Measurements from ENCODE around the gene NAPA. TPM values are rescaled to one million over a fixed set of nuclear protein-coding genes. Genes with fewer than 3 reads are reported as not detected.

Gene NAPA
- total and polyA plus RNA-seq, 7 donors, result 84.9 to 167 (median 97.4) TPM

GRCh38 chr19:47483200-47483599 is 31.7 kb downstream of the NAPA start:
- no peaks in the 10 kb centered on the region for H3K27me3 ChIP-seq

GRCh38 chr19:47481460-47482052 is 33.3 kb downstream of the NAPA start:
- Histone ChIP-seq H3K4me1 (peaks cover 3 to 28% (median 19%) of the 10 kb centered on the region in 4 donors), H3K27ac (no peak overlapping the region), H3K36me3 (peaks cover 0 to 7% (median 0%) of the 10 kb centered on the region in 4 donors), H3K4me3 (no peak overlapping the region), H3K27me3 (no peaks in the 10 kb centered on the region), H3K9me3 (no peaks in the 10 kb centered on the region)
- TF ChIP-seq POLR2AphosphoS5 (IDR thresholded peaks at IDR 0.05) (no peak), CTCF (IDR thresholded peaks at IDR 0.05) (no peak), POLR2A (IDR thresholded peaks at IDR 0.05) (no peak)
- no peak for DNase-seq
- intact Hi-C loops (cut with DNase I), result no loop called here
- 96 to 97% methylated on average over 4 of the region's 4 CpGs for WGBS, 2 donors

More at GRCh38 chr19:47483200-47483599, 31.7 kb downstream of the NAPA start:
- peaks cover 0 to 22% (median 7%) of the 10 kb centered on the region in 4 donors for H3K36me3 ChIP-seq
- H3K27ac ChIP-seq, result peak overlapping the region in 2 of 4 donors; percentile 92
- no peak for DNase-seq
- peak overlapping the region in 3 of 4 donors; percentile 66 to 75 (median 72) for H3K4me3 ChIP-seq
- intact Hi-C loops (cut with DNase I), result no loop called here
- peaks cover 3 to 28% (median 19%) of the 10 kb centered on the region in 4 donors for H3K4me1 ChIP-seq
- no peaks in the 10 kb centered on the region for H3K9me3 ChIP-seq
- WGBS, 2 donors, result 90 to 92% methylated on average over 15 of the region's 15 CpGs
- TF ChIP-seq POLR2AphosphoS5 (IDR thresholded peaks at IDR 0.05) (no peak), CTCF (IDR thresholded peaks at IDR 0.05) (no peak), EP300 (IDR thresholded peaks at IDR 0.05) (no peak), POLR2A (IDR thresholded peaks at IDR 0.05) (no peak)

- H3K4me1 ChIP-seq, result peaks cover 3 to 28% (median 19%) of the 10 kb centered on the region in 4 donors
- peaks cover 0 to 5% (median 0%) of the 10 kb centered on the region in 4 donors for H3K36me3 ChIP-seq
- no peak for DNase-seq
- no peaks in the 10 kb centered on the region for H3K9me3 ChIP-seq
- no peak overlapping the region for H3K27ac ChIP-seq
- no peak overlapping the region for H3K4me3 ChIP-seq
- 89 to 91% methylated on average over 16 of the region's 16 CpGs for WGBS, 2 donors
- no peaks in the 10 kb centered on the region for H3K27me3 ChIP-seq
- intact Hi-C loops (cut with DNase I), result no loop called here
- TF ChIP-seq POLR2AphosphoS5 (IDR thresholded peaks at IDR 0.05), result no peak
- no peak for TF ChIP-seq POLR2A (IDR thresholded peaks at IDR 0.05)
Observed at GRCh38 chr19:47480658-47481057, 34.2 kb downstream of the NAPA start.

GRCh38 chr19:47479701-47480503 is 35.0 kb downstream of the NAPA start:
- no peak for TF ChIP-seq CTCF (IDR thresholded peaks at IDR 0.05)
- TF ChIP-seq POLR2A (IDR thresholded peaks at IDR 0.05), result no peak
- no peak for TF ChIP-seq POLR2AphosphoS5 (IDR thresholded peaks at IDR 0.05)
- no peak for TF ChIP-seq EP300 (IDR thresholded peaks at IDR 0.05)
- Histone ChIP-seq H3K4me1 (peaks cover 3 to 25% (median 16%) of the 10 kb centered on the region in 4 donors), H3K36me3 (no peaks in the 10 kb centered on the region), H3K4me3 (no peak overlapping the region), H3K27ac (no peak overlapping the region), H3K27me3 (no peaks in the 10 kb centered on the region), H3K9me3 (no peaks in the 10 kb centered on the region)
- intact Hi-C loops (cut with DNase I), result no loop called here
- WGBS, 2 donors, result 29 to 35% methylated on average over 39 of the region's 39 CpGs
- no peak for DNase-seq

- peaks cover 0 to 21% (median 12%) of the 10 kb centered on the region in 4 donors for H3K4me1 ChIP-seq
- peaks cover 0 to 6% (median 0%) of the 10 kb centered on the region in 3 donors for H3K27me3 ChIP-seq
- intact Hi-C loops (cut with DNase I), result no loop called here
- TF ChIP-seq EP300 (IDR thresholded peaks at IDR 0.05) (no peak), CTCF (IDR thresholded peaks at IDR 0.05) (no peak), POLR2AphosphoS5 (IDR thresholded peaks at IDR 0.05) (no peak), POLR2A (IDR thresholded peaks at IDR 0.05) (no peak)
- 84 to 88% methylated on average over 17 of the region's 17 CpGs for WGBS, 2 donors
- no peak overlapping the region for H3K4me3 ChIP-seq
- DNase-seq, result no peak
- no peaks in the 10 kb centered on the region for H3K9me3 ChIP-seq
- H3K27ac ChIP-seq, result no peak overlapping the region
- no peaks in the 10 kb centered on the region for H3K36me3 ChIP-seq
Observed at GRCh38 chr19:47476438-47476972, 38.4 kb downstream of the NAPA start.

Measured in sigmoid colon (tissue), 7 donors.